Ecto neural progenitor cell (in vitro differentiated cells): ENCODE data around the gene LTBR.

Experiments
- DNase-seq: peaks from one replicate; pipeline ENCODE4 v3.0.0-alpha.2; 2018; ENCODE audit warnings: low spot score

Gene LTBR

DNA sequence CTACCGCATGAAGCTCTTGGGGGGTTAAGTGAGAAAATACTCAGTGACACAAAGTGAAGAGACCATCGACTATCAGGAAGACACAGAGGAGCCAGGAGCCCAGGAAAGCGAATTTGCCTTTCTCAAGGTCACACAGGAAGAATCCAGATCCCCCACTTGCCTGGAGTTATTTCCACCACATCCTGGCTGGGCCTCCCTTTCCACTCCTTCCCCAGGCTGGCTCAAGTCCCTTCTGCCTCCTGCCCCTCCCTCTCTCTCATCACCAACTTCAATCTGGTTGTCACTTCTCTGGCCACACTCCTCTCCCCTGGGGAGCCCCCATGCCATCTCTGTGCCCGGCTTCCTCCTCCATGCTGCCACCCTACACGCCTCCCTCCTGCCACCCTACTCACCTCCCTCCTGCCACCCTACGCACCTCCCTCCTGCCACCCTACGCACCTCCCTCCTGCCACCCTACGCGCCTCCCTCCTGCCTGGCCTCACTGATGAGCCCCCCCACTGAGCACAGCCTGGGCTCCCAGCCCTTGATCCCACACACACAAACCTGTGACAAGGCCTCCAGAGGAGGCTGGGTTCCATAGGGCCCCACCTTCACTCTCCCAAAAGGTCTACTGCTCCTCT lies 14.9 kb upstream of the LTBR start:
- no peak for DNase-seq

DNA sequence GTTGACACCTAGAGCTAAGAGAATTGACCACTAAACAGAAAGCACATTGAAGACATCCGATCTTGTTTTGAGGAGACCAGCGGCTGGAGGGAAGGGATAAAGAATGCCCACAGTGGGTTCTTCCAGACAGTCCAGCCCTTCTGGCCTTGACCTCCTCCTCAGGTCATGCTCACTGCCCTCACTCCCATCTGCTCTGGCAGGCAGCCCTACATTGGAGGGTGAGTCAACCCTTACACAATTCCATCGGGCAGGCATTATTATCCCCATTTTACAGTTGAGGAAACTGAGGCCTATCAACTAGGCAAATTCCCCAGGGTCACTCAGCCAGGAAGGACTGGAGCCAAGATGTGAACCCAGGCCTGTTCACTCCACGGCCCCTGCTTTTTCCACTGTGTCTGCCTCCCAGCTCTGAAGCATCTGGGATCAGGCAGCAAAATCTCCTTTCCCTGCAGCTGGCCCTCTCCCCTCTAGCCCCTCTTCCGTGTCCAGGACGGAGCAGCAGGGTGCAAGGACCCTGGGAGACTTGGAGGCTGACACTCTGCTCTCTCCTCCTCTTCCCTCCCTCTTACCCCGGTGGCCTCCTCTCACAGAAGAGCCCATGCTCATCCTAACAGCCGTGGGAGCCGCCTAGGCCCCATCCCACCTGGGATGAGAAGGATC lies 13.9 kb upstream of the LTBR start:
- DNase-seq, result no peak

DNA sequence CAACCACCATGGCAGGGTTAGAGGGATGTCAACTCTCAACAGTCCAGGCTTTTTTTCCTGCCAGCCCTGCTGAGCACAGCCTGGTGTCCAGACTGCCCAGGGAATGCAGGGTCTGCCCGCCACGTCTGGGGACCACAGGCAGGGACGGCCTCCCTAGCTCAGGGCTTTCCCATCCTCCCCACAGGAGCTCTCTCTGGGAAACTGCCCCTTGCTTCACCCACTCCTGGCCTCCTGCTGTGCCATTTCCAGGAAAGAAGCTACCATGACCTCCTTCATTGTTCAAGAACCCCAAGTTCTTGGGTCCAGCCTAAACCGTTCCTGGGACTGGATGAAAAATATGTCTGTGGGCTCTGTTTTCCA lies 13.4 kb upstream of the LTBR start:
- no peak for DNase-seq

DNA sequence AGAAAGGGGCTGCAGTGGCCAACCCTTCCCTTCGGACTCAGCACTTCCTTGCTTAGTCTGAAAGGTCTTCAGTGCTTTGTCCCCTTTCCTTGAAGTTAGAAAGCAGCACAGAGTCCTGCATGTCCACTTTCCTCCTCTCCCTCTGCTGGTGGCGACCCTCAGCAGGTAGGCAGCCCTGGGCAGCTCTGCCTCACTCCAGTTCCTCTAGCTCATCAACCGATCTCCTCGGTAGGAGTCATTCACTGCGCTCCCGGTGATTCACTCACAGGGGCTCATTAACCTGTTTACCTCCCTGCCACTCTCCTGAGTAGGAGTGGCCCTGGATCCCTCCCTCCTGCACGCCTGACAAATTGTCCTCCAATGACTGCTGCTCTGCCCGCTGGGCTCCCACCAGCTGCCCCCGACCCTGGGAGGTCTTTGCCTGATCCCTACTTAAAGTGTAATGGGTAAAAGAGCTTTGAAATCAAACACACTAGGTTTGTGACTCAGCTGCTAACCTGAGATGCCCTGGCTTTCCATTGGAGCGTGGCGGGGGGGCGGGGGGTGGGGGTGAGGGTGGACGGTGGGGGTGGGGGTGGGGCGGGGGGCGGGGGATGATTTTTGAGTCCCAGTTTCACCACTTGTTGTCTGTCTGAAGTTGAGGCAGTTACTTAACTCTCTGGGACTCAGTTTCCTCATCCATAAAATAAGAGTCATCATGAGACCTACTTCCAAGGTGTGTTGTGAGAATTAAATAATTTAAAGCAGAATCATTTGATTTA lies 12.8 kb upstream of the LTBR start:
- DNase-seq, result peak; percentile 82

DNA sequence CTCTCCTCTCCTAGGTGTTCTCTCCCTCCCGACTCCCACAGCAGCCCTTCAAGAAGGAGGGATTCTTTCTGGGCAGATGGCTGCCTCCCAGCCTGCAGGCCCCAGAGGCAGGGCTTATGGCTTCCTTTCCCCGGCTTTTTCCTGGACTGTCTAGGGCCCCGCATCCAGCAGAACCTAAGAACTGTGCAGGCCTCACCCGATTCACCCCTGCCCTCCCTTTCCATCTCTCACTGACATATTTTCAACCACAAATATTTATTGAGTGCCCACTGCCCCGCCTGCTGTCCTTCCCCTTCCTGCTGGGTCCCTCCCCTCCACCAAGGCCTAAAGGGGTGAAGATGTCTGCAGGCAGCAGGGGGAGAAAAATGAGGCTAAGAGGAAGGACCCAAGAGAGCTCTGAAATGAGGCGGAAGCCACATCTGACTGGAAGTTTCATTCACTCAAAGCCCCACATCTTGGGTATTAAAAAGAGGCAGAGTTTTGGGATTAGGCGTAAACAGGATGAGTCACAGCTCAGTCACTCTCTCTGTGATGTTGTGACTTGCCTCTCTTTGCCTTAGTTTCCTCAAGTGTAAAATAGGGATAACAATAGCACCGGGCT lies 11.5 kb upstream of the LTBR start:
- peak; percentile 50 for DNase-seq

DNA sequence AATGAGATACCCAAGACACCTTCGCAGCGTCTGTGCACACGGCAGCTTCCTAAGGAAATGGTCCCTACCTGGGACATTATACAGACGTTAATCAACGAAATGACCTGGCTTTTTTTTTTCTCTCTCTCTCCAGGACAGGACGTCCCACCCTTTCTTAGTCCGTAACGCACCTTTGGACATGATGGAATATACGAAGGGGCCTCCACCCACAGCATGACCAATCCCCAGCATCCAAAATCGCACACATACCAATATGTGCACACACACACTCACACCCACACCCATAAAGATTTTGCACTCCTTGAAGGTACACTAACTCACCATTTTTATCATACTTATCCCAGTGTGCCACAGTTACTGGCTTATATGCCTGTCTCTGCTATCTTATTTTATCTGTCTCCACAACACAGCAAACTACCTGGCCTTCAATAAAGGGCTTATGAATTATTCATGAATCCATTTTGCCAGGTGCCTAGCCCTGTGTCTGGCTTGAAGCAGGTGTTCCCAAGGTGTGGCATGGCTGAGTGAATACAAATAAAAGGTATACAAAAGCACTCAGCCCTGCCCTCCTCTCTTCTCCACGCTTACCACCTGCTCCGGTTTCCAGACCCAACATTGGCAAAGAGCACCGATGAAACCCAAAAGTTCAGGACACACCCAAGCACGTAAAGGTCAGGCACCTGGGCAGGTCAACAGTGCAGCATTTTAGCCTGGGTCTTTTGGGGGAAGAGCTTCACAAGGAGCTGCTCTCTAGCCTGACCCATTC lies 10.8 kb upstream of the LTBR start:
- DNase-seq, result peak; percentile 49

DNA sequence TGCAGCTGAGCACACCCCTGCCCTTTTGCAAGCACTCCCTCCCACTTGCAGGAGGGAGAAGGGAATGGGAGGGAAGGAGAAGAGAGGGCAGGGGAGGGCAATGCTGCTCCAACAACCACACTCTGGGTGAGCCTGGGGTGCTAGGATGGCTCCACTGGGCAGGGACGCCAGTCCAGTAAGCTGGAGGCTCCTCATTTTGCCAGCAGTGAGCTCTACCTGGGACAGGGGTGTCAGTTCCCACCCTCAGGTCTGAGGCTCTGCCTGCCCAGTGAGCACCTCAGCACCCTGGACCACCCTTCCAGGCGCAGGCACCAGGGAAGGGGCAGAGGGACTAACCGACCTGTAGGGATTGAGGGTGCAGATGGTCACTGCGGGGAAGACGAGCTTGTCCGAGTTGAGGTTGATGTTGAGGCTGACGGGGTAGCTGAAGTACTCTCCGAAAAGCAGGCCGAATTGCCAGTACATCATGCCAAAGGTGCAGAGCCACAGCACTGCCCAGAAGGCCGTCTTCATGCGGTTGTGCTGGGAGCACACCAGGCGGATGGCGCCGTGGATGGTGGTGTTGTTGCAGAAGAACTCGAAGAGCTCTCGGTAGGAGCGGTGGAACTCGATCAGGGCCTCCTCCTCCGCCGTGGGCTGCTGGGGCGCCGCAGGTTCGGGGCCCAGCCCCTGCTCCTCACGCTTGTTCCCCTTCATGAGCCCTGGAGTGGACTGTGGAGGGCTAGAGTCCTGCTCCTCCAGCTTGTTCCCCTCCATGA lies 9.8 kb upstream of the LTBR start:
- DNase-seq, result peak; percentile 55

DNA sequence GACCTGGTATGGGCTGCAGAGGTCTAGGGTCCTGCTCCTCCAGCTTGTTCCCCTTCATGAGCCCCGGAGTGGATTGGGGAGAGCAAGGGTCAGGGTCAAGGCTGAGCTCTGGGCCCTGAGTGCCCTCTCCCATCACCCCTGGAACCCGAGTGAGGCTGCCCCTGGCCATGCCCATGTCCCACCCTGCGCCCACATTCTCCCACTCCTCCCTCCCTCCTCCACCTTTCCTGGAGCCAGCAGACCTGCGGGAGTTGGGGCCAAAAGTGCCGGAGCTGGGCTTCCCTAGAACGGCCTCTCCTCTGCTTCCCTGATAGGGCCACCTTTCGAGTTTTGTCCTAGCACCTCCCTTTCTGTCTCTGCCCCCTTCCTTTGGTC lies 9.2 kb upstream of the LTBR start:
- DNase-seq, result peak; percentile 53

DNA sequence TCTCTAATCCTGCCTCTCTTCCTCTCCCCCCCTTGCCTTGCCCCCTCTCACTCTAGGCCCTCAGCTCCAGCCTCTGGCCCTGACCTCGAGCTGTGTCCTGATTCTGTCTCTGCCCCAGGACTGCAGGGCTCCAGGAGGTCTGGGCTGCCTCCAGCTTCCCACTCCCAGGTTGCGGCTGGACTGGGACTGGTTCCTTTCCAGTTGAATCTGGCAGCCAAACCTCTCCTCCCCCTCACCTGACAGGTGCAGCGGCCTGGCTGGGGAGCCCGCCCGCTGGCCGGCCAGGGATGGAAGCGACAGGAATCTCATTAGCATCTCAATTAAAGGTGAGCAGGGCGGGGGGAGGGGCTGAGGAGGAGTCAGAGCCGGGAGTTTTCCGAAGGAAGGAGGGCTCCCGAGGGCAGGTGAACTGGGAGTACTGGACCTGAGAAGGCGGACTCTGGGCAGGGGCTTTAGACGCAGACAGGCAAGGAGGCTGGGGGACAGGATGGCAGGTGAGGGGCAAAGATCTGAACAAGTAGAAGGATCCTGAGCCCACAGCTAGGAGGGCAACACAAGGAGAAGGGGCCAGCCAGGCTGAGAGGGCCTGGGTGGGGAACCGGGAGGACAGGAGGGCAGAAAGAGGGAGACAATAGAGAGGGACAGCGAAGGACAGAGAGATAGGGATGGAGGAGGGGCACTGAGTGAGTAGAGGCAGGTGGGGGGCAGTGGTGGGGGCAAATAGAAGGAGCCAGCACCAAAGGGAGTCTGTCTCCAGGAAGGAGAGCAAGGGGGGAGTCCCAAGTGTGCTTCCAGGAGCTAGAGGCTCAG lies 8.5 kb upstream of the LTBR start, which contains the start of gene SCNN1A:
Gene SCNN1A (minus strand): TSS at position 295 of the 810 bp plus-strand sequence. CDS start 780 bp downstream, outside the sequence.
- DNase-seq, result peak; percentile 74

DNA sequence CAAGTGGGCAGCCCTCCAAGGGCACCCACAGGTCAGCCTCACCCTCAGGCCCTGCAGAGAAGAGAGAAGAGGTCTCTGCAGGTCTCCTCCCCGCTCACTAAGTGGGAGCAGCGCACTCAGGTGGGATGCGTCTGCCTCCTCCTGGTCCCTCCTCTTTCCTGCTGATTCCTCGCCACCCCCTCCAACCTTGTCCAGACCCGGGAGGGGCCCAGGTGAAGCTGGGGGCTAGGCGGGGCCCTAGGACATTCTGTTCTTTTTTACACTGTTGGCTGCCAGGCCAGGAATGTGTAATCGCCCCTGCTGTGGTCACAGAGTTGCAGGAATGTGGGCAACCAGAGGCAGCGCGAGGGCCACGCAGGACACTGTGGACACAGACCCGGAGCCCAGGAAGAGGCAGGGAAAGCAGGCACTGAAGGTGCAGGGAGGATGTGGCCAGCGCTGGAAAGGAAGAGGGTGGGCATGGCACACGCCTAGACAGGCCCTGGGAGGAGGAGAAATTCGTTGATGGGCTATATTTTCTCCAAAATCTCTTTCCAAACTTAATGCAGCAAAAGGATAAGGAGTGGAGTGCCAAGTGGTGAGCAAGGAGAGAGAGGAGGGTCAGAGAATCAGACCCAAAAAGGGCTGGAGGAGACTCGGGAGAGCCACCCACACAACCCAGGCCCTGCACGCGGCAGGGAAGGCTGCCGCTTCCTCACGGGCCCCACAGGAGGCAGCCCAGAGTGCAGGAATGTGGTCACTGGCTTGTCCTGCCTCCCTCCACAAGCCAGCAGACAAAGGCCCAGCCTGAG lies 7.7 kb upstream of the LTBR start:
- DNase-seq, result peak; percentile 83

DNA sequence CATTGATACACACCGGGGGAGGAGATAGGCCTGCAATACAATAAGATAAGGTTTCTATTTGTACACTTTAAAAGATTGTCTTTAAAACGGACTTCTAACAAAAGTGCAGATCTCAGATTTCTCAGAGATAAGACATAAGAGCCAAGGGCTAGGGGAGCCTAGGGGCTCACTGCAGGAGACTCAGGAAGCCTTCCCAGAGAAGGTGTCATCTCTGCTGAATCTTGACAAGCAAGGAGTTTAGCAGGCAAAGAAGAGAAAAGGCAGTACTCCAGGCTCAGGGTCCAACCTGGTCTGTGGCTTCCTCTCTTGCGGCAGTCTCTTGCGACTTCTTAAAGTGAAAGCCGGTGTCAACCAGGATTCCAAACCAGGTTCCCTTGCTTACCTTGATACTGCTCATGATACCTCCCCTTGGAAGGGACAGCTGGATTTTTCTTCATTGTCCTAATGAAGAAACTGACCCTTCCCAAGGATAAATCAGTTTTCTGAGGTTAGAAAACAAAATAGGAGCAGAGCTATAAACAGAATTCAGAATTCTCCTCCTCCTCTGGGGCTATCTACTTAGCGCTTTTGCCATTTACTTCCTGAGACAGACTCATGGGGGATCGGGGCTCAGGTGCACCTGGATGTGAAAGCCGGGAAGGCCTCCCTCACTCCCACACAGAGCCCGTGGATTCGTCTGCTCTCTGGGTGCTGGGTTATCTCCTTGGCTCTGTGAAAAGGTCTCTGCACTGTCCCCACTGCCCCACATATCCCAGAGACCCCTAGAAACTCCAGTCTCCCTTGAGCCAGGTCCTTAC lies 6.9 kb upstream of the LTBR start:
- peak; percentile 47 for DNase-seq

DNA sequence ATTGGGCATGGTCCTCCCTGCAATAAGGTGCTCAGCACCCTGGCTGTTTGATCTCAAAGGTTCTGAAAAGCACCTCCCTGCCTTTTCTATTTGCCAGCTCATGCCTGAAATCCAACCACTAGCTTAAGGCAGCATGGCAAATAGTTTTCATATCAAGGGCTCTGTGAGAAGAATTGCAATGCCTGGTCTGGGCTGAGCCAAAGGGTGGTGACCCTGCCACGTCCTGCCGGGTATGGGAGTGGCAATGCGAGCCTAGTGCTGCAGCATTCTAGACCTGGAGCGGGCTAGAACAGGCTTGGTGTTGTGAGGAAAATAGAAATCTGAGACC lies 6.3 kb upstream of the LTBR start:
- peak; percentile 48 for DNase-seq

DNA sequence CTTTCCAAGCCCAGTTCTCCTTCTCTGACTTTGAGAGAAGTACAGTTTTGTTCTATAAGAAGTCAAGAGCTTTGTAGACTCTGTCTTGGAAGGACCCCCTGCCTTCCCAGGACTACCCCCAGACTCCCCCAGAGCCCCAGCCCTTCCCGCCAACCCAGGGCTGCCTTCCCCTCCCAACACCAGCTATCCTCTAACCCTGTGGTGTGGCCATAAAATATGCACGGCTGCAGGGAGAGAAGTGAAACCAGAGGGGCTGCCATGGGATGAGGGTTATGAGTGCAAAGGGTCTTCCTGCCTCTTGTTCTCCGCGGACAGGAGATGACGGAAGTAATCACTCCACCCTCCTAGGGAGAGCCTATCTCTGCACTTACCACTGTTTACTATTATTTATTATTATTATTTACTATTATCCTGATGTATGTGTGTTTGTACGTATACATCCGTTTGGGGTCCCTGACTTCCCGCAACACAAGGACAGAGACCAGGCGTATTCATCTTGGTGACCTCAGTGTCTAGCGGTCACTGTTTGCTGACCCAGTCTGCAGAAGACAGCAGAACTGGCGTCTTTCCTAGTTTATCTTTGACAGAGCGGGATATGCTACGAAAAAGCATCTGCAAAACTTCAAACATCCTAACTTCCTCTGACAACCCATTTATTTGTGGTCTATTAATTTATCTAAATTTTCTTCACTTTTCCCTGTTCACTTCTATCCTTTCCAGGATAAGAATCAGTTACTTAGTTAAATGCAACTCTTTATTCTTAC lies 5.1 kb upstream of the LTBR start:
- no peak for DNase-seq

DNA sequence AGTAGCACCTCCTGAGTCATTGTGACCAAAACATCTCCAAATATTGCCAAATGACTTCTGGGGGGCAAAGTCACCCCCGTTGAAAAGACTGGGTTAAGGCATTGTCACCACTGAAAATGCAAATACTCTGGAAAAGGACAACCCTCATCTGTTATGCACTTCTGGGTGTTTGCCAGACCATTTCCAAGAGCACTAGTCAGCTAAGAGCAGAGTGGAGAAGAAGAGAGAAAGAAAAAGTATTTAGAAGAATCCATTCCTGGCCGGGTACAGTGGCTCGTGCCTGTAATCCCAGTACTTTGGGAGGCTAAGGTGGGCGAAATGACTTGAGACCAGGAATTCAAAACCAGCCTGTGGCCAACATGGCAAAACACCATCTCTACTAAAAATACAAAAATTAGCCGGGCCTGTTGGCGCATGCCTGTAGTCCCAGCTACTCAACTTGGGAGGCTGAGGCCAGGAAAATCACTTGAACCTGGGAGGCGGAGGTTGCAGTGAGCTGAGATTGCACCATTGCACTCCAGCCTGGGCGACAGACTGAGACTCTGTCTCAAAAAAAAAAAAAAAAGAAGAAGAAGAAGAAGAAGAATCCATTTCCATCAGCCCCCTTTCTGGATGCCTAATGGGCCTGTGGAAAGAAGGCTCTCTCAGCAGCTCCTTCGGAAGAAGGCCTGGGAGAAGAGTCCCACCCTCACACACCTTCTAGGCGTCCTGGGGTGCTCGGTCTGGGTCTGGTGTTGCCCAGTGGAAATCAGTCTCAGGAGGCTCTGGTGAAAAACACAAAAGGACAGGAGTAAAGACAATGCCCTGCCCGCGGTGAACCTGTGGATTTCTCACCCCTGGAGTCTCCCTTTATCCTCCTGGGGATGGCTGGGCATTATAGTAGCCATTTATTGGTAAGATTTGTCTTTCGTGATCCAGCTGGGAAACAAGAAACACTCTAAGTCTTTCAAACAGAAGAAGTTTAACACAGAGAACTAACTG lies 3.5 kb upstream of the LTBR start:
- no peak for DNase-seq

DNA sequence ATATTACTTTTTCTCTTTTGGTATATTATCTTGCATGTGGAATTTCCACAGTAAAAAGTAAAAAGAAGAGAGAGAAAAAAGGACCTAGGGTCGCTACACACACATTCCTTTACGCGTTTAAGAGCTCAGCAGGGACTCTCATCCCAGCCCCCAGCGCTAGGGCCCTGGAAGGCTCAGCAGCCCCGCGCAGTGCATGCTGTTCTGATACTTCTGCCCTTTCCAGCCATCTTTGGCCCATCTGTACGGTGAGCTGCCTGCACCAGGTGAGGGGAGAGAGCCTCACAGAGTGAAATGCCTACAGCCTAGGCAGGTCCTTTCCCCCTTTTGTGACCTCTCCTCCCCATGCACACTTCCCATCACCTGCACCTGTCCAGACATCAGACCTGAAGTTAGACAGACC lies 1.6 kb upstream of the LTBR start:
- DNase-seq, result no peak

DNA sequence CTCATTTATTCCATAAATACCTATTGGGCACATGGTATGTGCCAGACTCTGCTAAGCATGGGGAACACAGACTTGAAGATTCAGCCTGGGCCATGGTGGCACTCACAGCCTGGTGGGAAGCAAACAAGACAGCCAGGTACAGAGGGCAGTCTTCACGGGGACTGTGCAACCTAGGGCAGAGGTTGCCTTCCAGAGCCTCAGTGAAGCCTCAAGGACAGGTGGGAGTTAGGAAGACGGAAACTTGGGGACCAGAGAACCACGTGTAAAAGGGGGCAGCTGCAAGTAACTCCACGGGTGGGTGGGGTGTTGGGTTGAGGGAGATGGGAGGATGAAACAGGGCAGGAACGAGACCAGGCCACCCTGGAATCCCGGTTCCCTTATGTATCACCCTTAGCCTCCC lies 980 bp upstream of the LTBR start:
- no peak for DNase-seq
